Small intestine (tissue), 7 donors: ENCODE results near the gene RTN4RL2. TPM values are rescaled to one million over a fixed set of nuclear protein-coding genes. Genes with fewer than 3 reads are reported as not detected.

Experiments
- DNase-seq, 2 donors: peaks; one replicate each; pipeline versions ENCODE4 v3.0.0 to v3.0.0-alpha.2; 2013
- FAIRE-seq: peaks from 2 replicates; lab custom pipeline; 2012; peaks lifted over from hg19 to GRCh38; lab: Jason Lieb, UNC
- H3K27ac ChIP-seq, 3 donors: one replicate each; pipeline ENCODE4 v1.5.1; 2013; ENCODE audit warnings: low read length in 2 of 3, mild to moderate bottlenecking in 2 of 3, control low read depth in 1 of 3, inconsistent platforms in 1 of 3, low read depth in 1 of 3, moderate library complexity in 1 of 3
- H3K27me3 ChIP-seq, 3 donors: one replicate each; pipeline ENCODE4 v1.6.1; 2013; ENCODE audit warnings: low read length in 3 of 3, inconsistent platforms in 1 of 3; ENCODE audit not compliant: control insufficient read depth in 3 of 3, insufficient read depth in 3 of 3
- H3K36me3 ChIP-seq, 3 donors: one replicate each; pipeline ENCODE4 v1.6.1; 2013; ENCODE audit warnings: low read length in 3 of 3, inconsistent platforms in 1 of 3, low read depth in 1 of 3, mild to moderate bottlenecking in 1 of 3, moderate library complexity in 1 of 3; ENCODE audit not compliant: control insufficient read depth in 3 of 3, insufficient read depth in 2 of 3
- H3K4me1 ChIP-seq, 3 donors: one replicate each; pipeline ENCODE4 v1.6.1; 2013; ENCODE audit warnings: low read length in 2 of 3, inconsistent platforms in 1 of 3, low read depth in 1 of 3, mild to moderate bottlenecking in 1 of 3, moderate library complexity in 1 of 3; ENCODE audit not compliant: control insufficient read depth in 3 of 3, insufficient read depth in 2 of 3
- H3K4me3 ChIP-seq, 3 donors: one replicate each; pipeline ENCODE4 v1.5.1; 2013; ENCODE audit warnings: low read length in 3 of 3, control low read depth in 1 of 3, inconsistent platforms in 1 of 3, low read depth in 1 of 3, mild to moderate bottlenecking in 1 of 3, moderate library complexity in 1 of 3
- H3K9me3 ChIP-seq, 2 donors: one replicate each; pipeline ENCODE4 v1.6.1; 2013; ENCODE audit warnings: low read depth in 1 of 2, low read length in 1 of 2; ENCODE audit not compliant: control insufficient read depth in 2 of 2, insufficient read depth in 1 of 2
- WGBS, 3 donors: extraction: QIAGEN DNeasy Blood & Tissue Kit; methylation state at CpG; one replicate each; pipeline ENCODE4 v1.1.7; 2013; 5-methylcytosine and 5-hydroxymethylcytosine counted together
- polyA plus RNA-seq, 4 donors: library from polyadenylated mRNA; stranded (reverse) in 3 of 4; unstranded in 1 of 4; fragments of 200-250 nt in 3 of 4; fragments of 120-200 nt in 1 of 4; gene quantifications; one replicate each; pipeline versions ENCODE4 v1.2.1 to v1.2.3, GENCODE V29; 2013
- donor health status: healthy with polysubstance abuse.
- donor health status: control.
- donor health status: control.
- donor health status: Bipolar disorder and iron deficiency.
- donor health status: healthy.

RTN4RL2 gene
- polyA plus RNA-seq, 4 donors: 0.70 to 0.87 TPM; not detected in 2

GRCh38 chr11:57462597-57462996, 2.3 kb downstream of the RTN4RL2 start:
- WGBS, 3 donors: 75 to 85% (median 83%) methylated on average over 3 of the region's 3 CpGs
- Histone ChIP-seq H3K9me3 (no peaks in the 10 kb centered on the region), H3K36me3 (no peaks in the 10 kb centered on the region), H3K27ac (no peak overlapping the region), H3K4me1 (peaks cover 0 to 23% (median 4%) of the 10 kb centered on the region in 3 donors), H3K4me3 (no peak overlapping the region), H3K27me3 (peaks cover 0 to 81% (median 9%) of the 10 kb centered on the region in 3 donors)
- DNase-seq: no peak
- FAIRE-seq: no peak

DNA sequence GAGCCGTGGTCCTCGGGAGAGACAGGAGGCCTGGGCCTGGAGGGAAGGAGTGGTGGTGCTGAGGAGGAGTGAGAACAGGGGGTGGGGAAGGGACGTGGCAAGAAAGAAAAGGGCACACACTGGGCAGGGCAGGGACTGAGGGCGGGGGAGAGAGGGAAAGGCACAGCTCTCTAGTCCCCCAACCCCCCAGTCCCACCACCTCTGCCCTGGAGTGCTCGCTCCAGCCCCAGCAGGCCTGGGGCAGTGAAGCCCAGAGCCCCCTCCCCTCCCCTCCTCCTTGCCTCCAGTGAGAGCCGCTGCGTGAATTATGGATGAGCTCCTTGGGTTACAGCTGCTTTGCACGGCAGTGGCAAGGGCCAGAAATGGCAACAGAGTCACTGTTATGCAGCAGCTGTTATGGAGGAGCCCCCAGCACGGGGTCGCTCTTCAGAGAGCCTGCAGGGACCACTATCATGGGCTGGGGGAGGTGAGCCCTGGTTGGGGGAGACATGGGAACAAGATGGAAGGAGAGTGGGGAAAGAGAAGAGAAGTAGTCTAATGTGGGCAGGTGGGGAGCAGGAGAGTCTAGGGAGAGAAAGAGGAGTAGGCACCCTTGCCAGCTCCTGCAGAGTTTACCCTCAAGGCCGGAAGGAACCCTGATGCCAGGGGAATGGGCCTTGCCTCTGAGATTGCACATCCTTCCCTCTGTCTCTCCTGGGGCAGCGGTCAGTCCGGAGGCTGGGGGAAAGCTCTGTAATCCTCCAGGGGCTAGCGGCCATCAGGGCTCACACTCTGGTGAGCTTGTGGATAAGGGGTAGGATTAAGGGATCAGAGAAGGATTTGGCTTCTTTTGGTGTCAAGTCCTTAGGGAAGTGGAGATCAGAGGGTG, 3.6 kb downstream of the RTN4RL2 start:
- no peak overlapping the region for H3K4me3 ChIP-seq
- peaks cover 0 to 13% (median 0%) of the 10 kb centered on the region in 3 donors for H3K4me1 ChIP-seq
- H3K27me3 ChIP-seq: peaks cover 0 to 74% (median 8%) of the 10 kb centered on the region in 3 donors
- H3K27ac ChIP-seq: no peak overlapping the region
- no peaks in the 10 kb centered on the region for H3K36me3 ChIP-seq
- no peaks in the 10 kb centered on the region for H3K9me3 ChIP-seq
- DNase-seq: no peak
- FAIRE-seq: no peak
- 76 to 79% (median 79%) methylated on average over 12 to 14 of the region's 14 CpGs for WGBS, 3 donors

GRCh38 chr11:57464539-57465181, 4.3 kb downstream of the RTN4RL2 start:
- Histone ChIP-seq H3K27me3 (peaks cover 0 to 70% (median 2%) of the 10 kb centered on the region in 3 donors), H3K27ac (no peak overlapping the region), H3K36me3 (no peaks in the 10 kb centered on the region), H3K4me1 (peaks cover 0 to 9% (median 0%) of the 10 kb centered on the region in 3 donors), H3K4me3 (no peak overlapping the region), H3K9me3 (no peaks in the 10 kb centered on the region)
- WGBS, 3 donors: 51 to 67% (median 60%) methylated on average over 27 to 30 of the region's 30 CpGs
- no peak for FAIRE-seq
- DNase-seq: no peak

DNA sequence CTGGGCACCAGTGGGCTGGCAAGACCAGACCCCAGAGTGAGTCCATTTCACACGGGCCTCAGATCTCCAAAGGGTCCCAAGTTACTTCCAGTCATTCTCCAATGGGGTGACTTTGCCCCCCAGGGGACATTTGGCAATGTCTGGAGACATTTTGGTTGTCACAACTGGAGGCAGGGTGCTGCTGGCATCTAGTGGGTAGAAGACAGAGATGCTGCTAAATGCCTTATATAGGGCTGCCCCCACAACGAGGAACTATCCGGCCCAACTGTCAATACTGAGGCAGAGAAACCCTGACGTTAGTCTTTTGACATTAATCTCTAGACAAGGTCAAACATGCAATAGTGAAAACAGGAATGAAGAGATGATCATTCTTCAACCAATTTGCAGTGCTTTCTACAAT, 6.4 kb downstream of the RTN4RL2 start:
- DNase-seq (no peak), FAIRE-seq (no peak)
- Histone ChIP-seq H3K9me3 (no peaks in the 10 kb centered on the region), H3K27me3 (peaks cover 0 to 51% (median 0%) of the 10 kb centered on the region in 3 donors), H3K27ac (no peak overlapping the region), H3K4me1 (no peaks in the 10 kb centered on the region), H3K36me3 (no peaks in the 10 kb centered on the region), H3K4me3 (no peak overlapping the region)
- 44 to 61% (median 54%) methylated on average over 4 of the region's 4 CpGs for WGBS, 3 donors

- Histone ChIP-seq H3K9me3 (no peaks in the 10 kb centered on the region), H3K4me1 (no peaks in the 10 kb centered on the region), H3K27ac (no peak overlapping the region), H3K27me3 (peaks cover 0 to 42% (median 0%) of the 10 kb centered on the region in 3 donors), H3K36me3 (no peaks in the 10 kb centered on the region), H3K4me3 (no peak overlapping the region)
- WGBS, 3 donors: 65 to 80% (median 78%) methylated on average over 23 of the region's 23 CpGs
- FAIRE-seq (no peak), DNase-seq (no peak)
Observed at GRCh38 chr11:57467508-57468157, 7.3 kb downstream of the RTN4RL2 start.

GRCh38 chr11:57468276-57468675, 7.9 kb downstream of the RTN4RL2 start:
- DNase-seq (no peak), FAIRE-seq (no peak)
- no peaks in the 10 kb centered on the region for H3K9me3 ChIP-seq
- WGBS, 3 donors: 69 to 82% (median 74%) methylated on average over 4 of the region's 4 CpGs
- no peaks in the 10 kb centered on the region for H3K4me1 ChIP-seq
- no peak overlapping the region for H3K4me3 ChIP-seq
- H3K27ac ChIP-seq: no peak overlapping the region
- H3K36me3 ChIP-seq: no peaks in the 10 kb centered on the region
- peaks cover 0 to 35% (median 0%) of the 10 kb centered on the region in 3 donors for H3K27me3 ChIP-seq

- peaks cover 0 to 32% (median 0%) of the 10 kb centered on the region in 3 donors for H3K27me3 ChIP-seq
- H3K27ac ChIP-seq: no peak overlapping the region
- DNase-seq (no peak), FAIRE-seq (no peak)
- no peaks in the 10 kb centered on the region for H3K4me1 ChIP-seq
- H3K4me3 ChIP-seq: no peak overlapping the region
- H3K36me3 ChIP-seq: no peaks in the 10 kb centered on the region
- WGBS, 3 donors: 79 to 83% (median 81%) methylated on average over 5 of the region's 5 CpGs
- H3K9me3 ChIP-seq: no peaks in the 10 kb centered on the region
Observed at GRCh38 chr11:57469268-57469667, 8.9 kb downstream of the RTN4RL2 start.

- no peak for DNase-seq
Observed at GRCh38 chr11:57471496-57471895, 11.2 kb downstream of the RTN4RL2 start.

More at GRCh38 chr11:57471496-57471895, 11.2 kb downstream of the RTN4RL2 start:
- Histone ChIP-seq H3K27me3 (peaks cover 0 to 37% (median 0%) of the 10 kb centered on the region in 3 donors), H3K36me3 (no peaks in the 10 kb centered on the region), H3K27ac (no peak overlapping the region), H3K4me3 (no peak overlapping the region), H3K4me1 (peaks cover 3 to 6% (median 5%) of the 10 kb centered on the region in 3 donors), H3K9me3 (no peaks in the 10 kb centered on the region)
- WGBS, 3 donors: 89 to 94% (median 91%) methylated on average over 3 of the region's 3 CpGs
- FAIRE-seq: no peak
